GM23338 (cell line): ENCODE results near the gene ADAMTS8. TPM values are rescaled to one million over a fixed set of nuclear protein-coding genes. Genes with fewer than 3 reads are reported as not detected.

Experiments used
- ATAC-seq: fragments of 200-7000 bp; cut with Tn5 transposase; 3 replicates; pipeline ENCODE4 v1.9.1; 2020
- DNase-seq: peaks from one replicate; pipeline ENCODE4 v3.0.0-alpha.2; 2015; ENCODE audit warnings: low spot score
- H2AFZ ChIP-seq: fragments of 200-600 bp; sonication (generic); 2 replicates; pipeline ENCODE4 v1.8.0; 2016; ENCODE audit warnings: antibody characterized with exemption, mild to moderate bottlenecking, moderate library complexity
- H3F3A ChIP-seq: fragments of 200-600 bp; sonication (generic); replicated peaks from 2 replicates; pipeline ENCODE4 v1.8.0; 2017; ENCODE audit warnings: antibody characterized with exemption, mixed run types, low read depth
- H3K27ac ChIP-seq: fragments of 200-600 bp; sonication (generic); 2 replicates; pipeline ENCODE4 v1.6.1; 2016; ENCODE audit warnings: low read depth
- H3K27me3 ChIP-seq: fragments of 200-600 bp; sonication (generic); 2 replicates; pipeline ENCODE4 v1.8.0; 2016; ENCODE audit warnings: mild to moderate bottlenecking, mixed run types, moderate library complexity; ENCODE audit not compliant: insufficient read depth
- H3K36me3 ChIP-seq: fragments of 200-600 bp; sonication (generic); 2 replicates; pipeline ENCODE4 v1.8.0; 2016; ENCODE audit warnings: mild to moderate bottlenecking; ENCODE audit not compliant: insufficient read depth
- H3K4me1 ChIP-seq: fragments of 200-600 bp; sonication (generic); 2 replicates; pipeline ENCODE4 v1.8.0; 2016; ENCODE audit warnings: mild to moderate bottlenecking, moderate library complexity; ENCODE audit not compliant: insufficient read depth
- H3K4me2 ChIP-seq: fragments of 200-600 bp; sonication (generic); 2 replicates; pipeline ENCODE4 v1.7.1; 2017; ENCODE audit warnings: mixed run types
- H3K4me3 ChIP-seq: fragments of 200-600 bp; sonication (generic); 2 replicates; pipeline ENCODE4 v1.6.1; 2016; ENCODE audit warnings: mixed run types
- H3K79me2 ChIP-seq: fragments of 200-600 bp; sonication (generic); replicated peaks from 2 replicates; pipeline ENCODE4 v1.8.0; 2017; ENCODE audit warnings: mild to moderate bottlenecking; ENCODE audit not compliant: insufficient read depth
- H3K9me2 ChIP-seq: fragments of 200-600 bp; sonication (generic); 2 replicates; pipeline ENCODE4 v1.8.0; 2017; ENCODE audit not compliant: insufficient read depth
- H4K20me1 ChIP-seq: fragments of 200-600 bp; sonication (generic); replicated peaks from 2 replicates; pipeline ENCODE4 v1.8.0; 2017; ENCODE audit warnings: mild to moderate bottlenecking; ENCODE audit not compliant: insufficient read depth
- H3K27ac Mint-ChIP-seq: 2 replicates; pipeline ENCODE4 v1.8.0; 2020; ENCODE audit warnings: inconsistent platforms, mild to moderate bottlenecking, moderate library complexity, mixed read lengths
- H3K27me3 Mint-ChIP-seq: 3 replicates; pipeline ENCODE4 v1.8.0; 2022; ENCODE audit warnings: low read depth, mild to moderate bottlenecking, moderate library complexity, mixed read lengths, inconsistent platforms; ENCODE audit not compliant: insufficient read depth, poor library complexity
- H3K36me3 Mint-ChIP-seq: 3 replicates; pipeline ENCODE4 v1.8.0; 2021; ENCODE audit warnings: low read depth, mild to moderate bottlenecking, inconsistent platforms, moderate library complexity, mixed read lengths
- H3K4me1 Mint-ChIP-seq: 3 replicates; pipeline ENCODE4 v1.8.0; 2020; ENCODE audit warnings: mild to moderate bottlenecking, inconsistent platforms, mixed read lengths
- H3K4me3 Mint-ChIP-seq: 3 replicates; pipeline ENCODE4 v1.8.0; 2021; ENCODE audit warnings: moderate library complexity, mild to moderate bottlenecking, inconsistent platforms, mixed read lengths
- H3K9me3 Mint-ChIP-seq: 3 replicates; pipeline ENCODE4 v1.8.0; 2020; ENCODE audit warnings: moderate library complexity, mild to moderate bottlenecking, inconsistent platforms, mixed read lengths
- CTCF ChIP-seq, 2 experiments: fragments of 200-600 bp in 1 of 2; sonication (generic) in 1 of 2; conservative IDR thresholded peaks; 2 replicates each; pipeline versions ENCODE4 v1.5.1 to v1.6.1; 2016 to 2017; ENCODE audit warnings: antibody characterized with exemption in 2 of 2, low read depth in 2 of 2, mild to moderate bottlenecking in 2 of 2, moderate library complexity in 1 of 2
- ETS1 ChIP-seq: IDR thresholded peaks from 2 replicates; pipeline ENCODE4 v1.6.1; 2016; ENCODE audit warnings: antibody characterized with exemption
- EZH2 ChIP-seq: fragments of 200-600 bp; sonication (generic); IDR thresholded peaks from one replicate; pipeline ENCODE4 v1.8.0; 2017; ENCODE audit warnings: antibody characterized with exemption, mild to moderate bottlenecking, low read depth; ENCODE audit not compliant: unreplicated experiment
- JUNB ChIP-seq: IDR thresholded peaks from one replicate; pipeline ENCODE4 v1.6.1; 2016; ENCODE audit warnings: antibody characterized with exemption; ENCODE audit not compliant: unreplicated experiment
- POLR2AphosphoS5 ChIP-seq: IDR thresholded peaks from 2 replicates; pipeline ENCODE4 v1.6.1; 2016; ENCODE audit warnings: antibody characterized with exemption, low read depth
- REST ChIP-seq: IDR thresholded peaks from one replicate; pipeline ENCODE4 v1.6.1; 2018; ENCODE audit warnings: antibody characterized with exemption; ENCODE audit not compliant: unreplicated experiment
- STAT1 ChIP-seq: IDR thresholded peaks from one replicate; pipeline ENCODE4 v1.6.1; 2016; ENCODE audit warnings: antibody characterized with exemption; ENCODE audit not compliant: unreplicated experiment
- ZNF114 ChIP-seq: fragments of 250-450 bp; sonication (Bioruptor Pico); IDR thresholded peaks from 2 replicates; pipeline ENCODE4 v1.5.0; 2020; ENCODE audit warnings: mild to moderate bottlenecking, moderate library complexity
- polyA plus RNA-seq: library from polyadenylated mRNA; unstranded; fragments of >200 nt; fragmentation: Nextera tagmentation; extraction: Ambion mirVana; gene quantifications from 2 replicates; pipeline ENCODE4 v1.2.1, GENCODE V29; 2016
- total RNA-seq: library from RNA; depleted of rRNA; stranded (reverse); fragments of >200 nt; shearing (Covaris generic); gene quantifications from 2 replicates; pipeline ENCODE4 v1.2.3, GENCODE V29; 2014

The ADAMTS8 gene
- total and polyA plus RNA-seq, 2 experiments from 2014 or later, result 7.5 to 16.2 TPM

GRCh38 chr11:130369713-130370112 lies 58.7 kb downstream of the ADAMTS8 start (continued):
- TF ChIP-seq REST, result no peak
- TF ChIP-seq STAT1, result no peak
- TF ChIP-seq EZH2, result no peak
- no peak for TF ChIP-seq JUNB
- no peak for TF ChIP-seq POLR2AphosphoS5
- no peak for TF ChIP-seq ETS1

- no peaks in the 10 kb centered on the region; the same call in 2 of the 3 replicates for H3K9me3 Mint-ChIP-seq
- H3K4me1 Mint-ChIP-seq, result peaks cover 27% of the 10 kb centered on the region
- H2AFZ ChIP-seq, result no peak overlapping the region
- H3F3A ChIP-seq, result no peaks in the 10 kb centered on the region
- H3K27ac ChIP-seq, result no peak overlapping the region
- H3K4me1 ChIP-seq, result peaks cover 17% of the 10 kb centered on the region; the same call in 1 of the 2 replicates
- H3K4me3 Mint-ChIP-seq, result no peak overlapping the region
- no peaks in the 10 kb centered on the region for H3K36me3 ChIP-seq
- no peak overlapping the region for H3K4me2 ChIP-seq
- TF ChIP-seq ZNF114 (CRISPR knock-in tag), result no peak
- peak in 1 of 2 experiments; percentile 22; a peak in 2 of 4 replicates for TF ChIP-seq CTCF (conservative IDR thresholded peaks at IDR 0.05; ENCODE audit: low read depth in 2 of 2)
- 0 out of 3 replicates have a peak, but pooled peaks cover 2% of the 10 kb centered on the region for H3K36me3 Mint-ChIP-seq
- H3K9me2 ChIP-seq, result no peaks in the 10 kb centered on the region
- no peaks in the 10 kb centered on the region for H4K20me1 ChIP-seq
- H3K79me2 ChIP-seq, result no peaks in the 10 kb centered on the region
- peak; percentile 27 for DNase-seq
- H3K27me3 Mint-ChIP-seq, result peaks cover 9% of the 10 kb centered on the region
- ATAC-seq, result no peak; the same call in 2 of the 3 replicates
- H3K27me3 ChIP-seq, result no peaks in the 10 kb centered on the region
- H3K27ac Mint-ChIP-seq, result no peak overlapping the region
- no peak overlapping the region for H3K4me3 ChIP-seq
Measured at GRCh38 chr11:130369141-130369691, 59.2 kb downstream of the ADAMTS8 start.
